ENCODE data around the gene VPS13D. TPM values are rescaled to one million over a fixed set of nuclear protein-coding genes. Genes with fewer than 3 reads are reported as not detected.

The VPS13D gene
- polyA plus RNA-seq, 3 donors from 2014 or later = 4.2 to 9.9 (median 6.6) TPM

- H3K9me3 Mint-ChIP-seq = no peaks in the 10 kb centered on the region
- H3K36me3 Mint-ChIP-seq = peaks cover 31 to 68% (median 34%) of the 10 kb centered on the region in 3 donors
- H3K4me3 Mint-ChIP-seq = no peak overlapping the region
- H3K27me3 Mint-ChIP-seq (ENCODE audit: low read depth in 3 of 3) = no peaks in the 10 kb centered on the region
- no peak overlapping the region for H3K27ac Mint-ChIP-seq
- DNase-seq = no peak
- no peaks in the 10 kb centered on the region for H3K4me1 Mint-ChIP-seq
Observed at GRCh38 chr1:12255913-12256312, 26.1 kb downstream of the VPS13D start.

- H3K4me1 Mint-ChIP-seq = no peaks in the 10 kb centered on the region
- no peaks in the 10 kb centered on the region for H3K9me3 Mint-ChIP-seq
- no peak for DNase-seq
- no peak overlapping the region for H3K27ac Mint-ChIP-seq
- H3K27me3 Mint-ChIP-seq (ENCODE audit: low read depth in 3 of 3) = no peaks in the 10 kb centered on the region
- no peak overlapping the region for H3K4me3 Mint-ChIP-seq
- peaks cover 31 to 72% (median 42%) of the 10 kb centered on the region in 3 donors for H3K36me3 Mint-ChIP-seq
Observed at GRCh38 chr1:12258272-12258671, 28.4 kb downstream of the VPS13D start.

GRCh38 chr1:12269351-12269750, 39.5 kb downstream of the VPS13D start:
- Mint-ChIP-seq H3K9me3 (no peaks in the 10 kb centered on the region), H3K27me3 (ENCODE audit: low read depth in 3 of 3) (no peaks in the 10 kb centered on the region), H3K4me3 (no peak overlapping the region), H3K36me3 (peaks cover 27 to 59% (median 28%) of the 10 kb centered on the region in 3 donors), H3K27ac (peak overlapping the region in 1 of 6 donors; percentile 22), H3K4me1 (peaks cover 17 to 24% of the 10 kb centered on the region in 2 donors)
- DNase-seq = no peak

- Mint-ChIP-seq H3K27ac (no peak overlapping the region), H3K9me3 (no peaks in the 10 kb centered on the region), H3K27me3 (ENCODE audit: low read depth in 3 of 3) (no peaks in the 10 kb centered on the region), H3K36me3 (peaks cover 20 to 56% (median 32%) of the 10 kb centered on the region in 3 donors), H3K4me1 (peaks cover 11% of the 10 kb centered on the region in 2 donors), H3K4me3 (no peak overlapping the region)
- no peak for DNase-seq
Observed at GRCh38 chr1:12271033-12271432, 41.2 kb downstream of the VPS13D start.

GRCh38 chr1:12272770-12273169, 42.9 kb downstream of the VPS13D start:
- peaks cover 0 to 3% (median 0%) of the 10 kb centered on the region in 3 donors for H3K27me3 Mint-ChIP-seq (ENCODE audit: low read depth in 3 of 3)
- peaks cover 24 to 66% (median 38%) of the 10 kb centered on the region in 3 donors for H3K36me3 Mint-ChIP-seq
- no peak for DNase-seq
- no peaks in the 10 kb centered on the region for H3K4me1 Mint-ChIP-seq
- no peaks in the 10 kb centered on the region for H3K9me3 Mint-ChIP-seq
- no peak overlapping the region for H3K4me3 Mint-ChIP-seq
- no peak overlapping the region for H3K27ac Mint-ChIP-seq

- Mint-ChIP-seq H3K36me3 (peaks cover 32 to 63% (median 37%) of the 10 kb centered on the region in 3 donors), H3K4me1 (no peaks in the 10 kb centered on the region), H3K4me3 (no peak overlapping the region), H3K27me3 (ENCODE audit: low read depth in 3 of 3) (peaks cover 0 to 3% (median 0%) of the 10 kb centered on the region in 3 donors), H3K9me3 (no peaks in the 10 kb centered on the region), H3K27ac (no peak overlapping the region)
- DNase-seq = peak; percentile 5 to 22 (median 9)
Observed at GRCh38 chr1:12275370-12275769, 45.5 kb downstream of the VPS13D start.

- peaks cover 0 to 3% (median 0%) of the 10 kb centered on the region in 3 donors for H3K27me3 Mint-ChIP-seq (ENCODE audit: low read depth in 3 of 3)
- DNase-seq = peak in 1 of 3 donors; percentile 26
- no peak overlapping the region for H3K4me3 Mint-ChIP-seq
- H3K9me3 Mint-ChIP-seq = no peaks in the 10 kb centered on the region
- H3K36me3 Mint-ChIP-seq = peaks cover 31 to 58% (median 39%) of the 10 kb centered on the region in 3 donors
- no peaks in the 10 kb centered on the region for H3K4me1 Mint-ChIP-seq
- H3K27ac Mint-ChIP-seq = peak overlapping the region in 1 of 6 donors; percentile 6
Observed at GRCh38 chr1:12276225-12276624, 46.4 kb downstream of the VPS13D start.

GRCh38 chr1:12279003-12279402, 49.2 kb downstream of the VPS13D start:
- H3K4me3 Mint-ChIP-seq = no peak overlapping the region
- peaks cover 33 to 55% (median 34%) of the 10 kb centered on the region in 3 donors for H3K36me3 Mint-ChIP-seq
- no peaks in the 10 kb centered on the region for H3K9me3 Mint-ChIP-seq
- peaks cover 0 to 3% (median 0%) of the 10 kb centered on the region in 3 donors for H3K27me3 Mint-ChIP-seq (ENCODE audit: low read depth in 3 of 3)
- no peak overlapping the region for H3K27ac Mint-ChIP-seq
- H3K4me1 Mint-ChIP-seq = no peaks in the 10 kb centered on the region
- DNase-seq = no peak

GRCh38 chr1:12279728-12280464, 50.1 kb downstream of the VPS13D start:
- Mint-ChIP-seq H3K36me3 (peaks cover 33 to 61% (median 34%) of the 10 kb centered on the region in 3 donors), H3K4me1 (no peaks in the 10 kb centered on the region), H3K27ac (no peak overlapping the region), H3K27me3 (ENCODE audit: low read depth in 3 of 3) (peaks cover 0 to 3% (median 0%) of the 10 kb centered on the region in 3 donors), H3K4me3 (no peak overlapping the region), H3K9me3 (no peaks in the 10 kb centered on the region)
- DNase-seq = no peak

- H3K27ac Mint-ChIP-seq = no peak overlapping the region
- H3K9me3 Mint-ChIP-seq = no peaks in the 10 kb centered on the region
- H3K4me1 Mint-ChIP-seq = peaks cover 0 to 8% of the 10 kb centered on the region in 2 donors
- H3K36me3 Mint-ChIP-seq = peaks cover 27 to 53% (median 40%) of the 10 kb centered on the region in 3 donors
- no peak overlapping the region for H3K4me3 Mint-ChIP-seq
- no peak for DNase-seq
- H3K27me3 Mint-ChIP-seq (ENCODE audit: low read depth in 3 of 3) = peaks cover 0 to 1% (median 0%) of the 10 kb centered on the region in 3 donors
Observed at GRCh38 chr1:12282142-12282541, 52.3 kb downstream of the VPS13D start.

GRCh38 chr1:12284486-12284885, 54.7 kb downstream of the VPS13D start:
- Mint-ChIP-seq H3K4me3 (no peak overlapping the region), H3K27me3 (ENCODE audit: low read depth in 3 of 3) (peaks cover 0 to 1% (median 0%) of the 10 kb centered on the region in 3 donors), H3K36me3 (peaks cover 31 to 44% (median 35%) of the 10 kb centered on the region in 3 donors), H3K9me3 (no peaks in the 10 kb centered on the region), H3K27ac (no peak overlapping the region), H3K4me1 (peaks cover 3 to 20% of the 10 kb centered on the region in 2 donors)
- no peak for DNase-seq

GRCh38 chr1:12285496-12286143, 55.8 kb downstream of the VPS13D start:
- H3K27ac Mint-ChIP-seq = no peak overlapping the region
- H3K36me3 Mint-ChIP-seq = peaks cover 32 to 49% (median 34%) of the 10 kb centered on the region in 3 donors

GRCh38 chr1:12287869-12288268, 58.0 kb downstream of the VPS13D start:
- DNase-seq = no peak
- peaks cover 21 to 54% (median 27%) of the 10 kb centered on the region in 3 donors for H3K36me3 Mint-ChIP-seq
- H3K4me1 Mint-ChIP-seq = peaks cover 3 to 20% of the 10 kb centered on the region in 2 donors
- H3K27me3 Mint-ChIP-seq (ENCODE audit: low read depth in 3 of 3) = peaks cover 0 to 1% (median 0%) of the 10 kb centered on the region in 3 donors
- H3K9me3 Mint-ChIP-seq = no peaks in the 10 kb centered on the region
- H3K4me3 Mint-ChIP-seq = no peak overlapping the region
- H3K27ac Mint-ChIP-seq = no peak overlapping the region

More at GRCh38 chr1:12285496-12286143, 55.8 kb downstream of the VPS13D start:
- H3K4me3 Mint-ChIP-seq = no peak overlapping the region
- no peaks in the 10 kb centered on the region for H3K9me3 Mint-ChIP-seq
- H3K27me3 Mint-ChIP-seq (ENCODE audit: low read depth in 3 of 3) = peaks cover 0 to 1% (median 0%) of the 10 kb centered on the region in 3 donors
- DNase-seq = no peak
- H3K4me1 Mint-ChIP-seq = peaks cover 3 to 20% of the 10 kb centered on the region in 2 donors

- H3K4me1 Mint-ChIP-seq = peaks cover 3 to 22% of the 10 kb centered on the region in 2 donors
- no peaks in the 10 kb centered on the region for H3K9me3 Mint-ChIP-seq
- H3K27me3 Mint-ChIP-seq (ENCODE audit: low read depth in 3 of 3) = peaks cover 0 to 1% (median 0%) of the 10 kb centered on the region in 3 donors
- H3K27ac Mint-ChIP-seq = no peak overlapping the region
- H3K36me3 Mint-ChIP-seq = peaks cover 32 to 55% (median 40%) of the 10 kb centered on the region in 3 donors
- H3K4me3 Mint-ChIP-seq = no peak overlapping the region
- DNase-seq = no peak
Observed at GRCh38 chr1:12290828-12291227, 61.0 kb downstream of the VPS13D start.
